ENCODE data around the gene DYNLT1.
"Not testable (repeated sequence)": the region's sequence is repeated elsewhere in the genome, so short reads cannot be mapped to it uniquely, and the experiment has no call there.

DYNLT1 gene

DNA sequence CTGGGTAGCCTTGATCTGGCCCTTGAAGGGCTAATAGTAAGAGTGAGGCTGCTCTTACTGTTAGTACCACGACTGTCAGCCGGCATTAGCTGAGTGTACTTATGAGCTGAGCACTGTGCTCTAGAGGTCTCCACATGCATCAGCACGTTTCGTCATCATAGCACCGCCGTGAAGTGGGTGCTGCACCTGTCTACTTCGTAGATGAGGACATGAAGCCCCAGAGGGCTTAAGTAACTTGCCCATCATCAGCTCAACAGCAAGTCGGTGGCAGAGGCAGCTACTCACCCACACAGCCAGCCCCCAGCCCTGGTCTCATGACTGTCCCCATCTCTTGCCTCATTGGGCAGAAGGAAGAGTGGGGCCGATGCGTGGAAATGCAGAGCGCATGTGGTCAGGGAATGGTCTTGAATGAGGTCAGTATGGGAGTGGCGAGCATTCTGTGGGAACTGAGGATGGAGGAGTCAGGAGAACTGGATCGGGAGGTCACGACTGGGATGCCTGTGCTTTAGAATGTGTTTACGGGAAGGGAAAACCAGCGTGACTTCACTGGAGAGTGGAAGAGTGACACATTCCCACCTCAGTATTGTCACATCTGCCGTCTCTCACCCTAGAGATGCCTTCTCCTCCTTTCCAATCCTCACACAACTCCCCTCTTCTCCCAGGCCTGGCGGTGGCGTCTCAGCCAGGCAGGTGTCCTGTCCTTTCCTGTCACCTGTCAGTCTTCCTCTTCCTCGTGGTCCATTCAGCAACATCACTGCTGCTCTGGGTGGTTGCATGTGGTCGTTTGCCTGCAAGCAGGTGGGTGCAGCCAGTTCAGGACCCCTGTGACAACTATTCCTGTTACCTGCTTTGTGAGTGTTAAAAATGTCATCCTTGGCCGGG, 11.3 kb upstream of the DYNLT1 start:
- ChIA-PET CTCF (no interaction called here), POLR2A (interaction anchor here (3.0 kb wide), 1 partner anchor 11 kb away, joined by 11 read pairs; the partner anchor contains the start of gene DYNLT1)
- TF ChIP-seq FOXM1 (IDR thresholded peaks at IDR 0.05; ENCODE audit: borderline replicate concordance) (no peak), NFRKB (IDR thresholded peaks at IDR 0.05) (no peak), ARNT (IDR thresholded peaks at IDR 0.05) (no peak), CTBP1 (IDR thresholded peaks at IDR 0.05; ENCODE audit: borderline replicate concordance) (no peak), LEF1 (IDR thresholded peaks at IDR 0.05; ENCODE audit: borderline replicate concordance) (no peak), BHLHE40 (IDR thresholded peaks at IDR 0.05; ENCODE audit: borderline replicate concordance) (no peak)
- TF ChIP-seq, protein P1, sequence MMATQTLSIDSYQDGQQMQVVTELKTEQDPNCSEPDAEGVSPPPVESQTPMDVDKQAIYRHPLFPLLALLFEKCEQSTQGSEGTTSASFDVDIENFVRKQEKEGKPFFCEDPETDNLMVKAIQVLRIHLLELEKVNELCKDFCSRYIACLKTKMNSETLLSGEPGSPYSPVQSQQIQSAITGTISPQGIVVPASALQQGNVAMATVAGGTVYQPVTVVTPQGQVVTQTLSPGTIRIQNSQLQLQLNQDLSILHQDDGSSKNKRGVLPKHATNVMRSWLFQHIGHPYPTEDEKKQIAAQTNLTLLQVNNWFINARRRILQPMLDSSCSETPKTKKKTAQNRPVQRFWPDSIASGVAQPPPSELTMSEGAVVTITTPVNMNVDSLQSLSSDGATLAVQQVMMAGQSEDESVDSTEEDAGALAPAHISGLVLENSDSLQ (IDR thresholded peaks at IDR 0.05), result no peak
- DNase-seq (ENCODE audit: extremely low spot score), result no peak

DNA sequence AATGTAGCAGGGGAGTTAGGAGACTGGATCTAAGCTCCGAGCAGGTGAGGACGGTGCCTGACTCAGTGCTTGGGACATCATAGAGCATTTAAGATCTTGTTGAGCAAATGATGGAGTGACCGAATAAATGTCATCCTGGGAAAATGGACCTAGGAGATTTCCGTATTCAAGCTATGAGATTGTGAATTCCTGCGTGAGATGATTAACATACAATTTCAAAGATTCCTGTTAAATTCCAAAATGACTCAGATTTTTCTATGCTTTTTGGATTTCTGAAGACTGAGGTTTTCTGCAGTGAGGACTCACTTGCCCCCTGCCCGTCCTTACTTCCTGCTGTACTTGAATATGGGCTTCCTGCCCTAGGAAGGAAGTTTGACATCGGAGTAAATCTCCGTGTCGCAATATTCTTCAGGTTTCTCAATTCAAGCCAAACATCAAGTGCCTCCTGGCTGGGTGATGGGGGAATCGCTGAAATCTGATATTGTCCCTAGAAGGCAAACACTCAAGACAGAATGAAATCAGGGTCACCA, 10.5 kb upstream of the DYNLT1 start:
- CTCF ChIA-PET, result interaction anchor here (1.0 kb wide), 1 partner anchor 10 kb away, joined by 3 read pairs; the partner anchor contains the start of gene DYNLT1

DNA sequence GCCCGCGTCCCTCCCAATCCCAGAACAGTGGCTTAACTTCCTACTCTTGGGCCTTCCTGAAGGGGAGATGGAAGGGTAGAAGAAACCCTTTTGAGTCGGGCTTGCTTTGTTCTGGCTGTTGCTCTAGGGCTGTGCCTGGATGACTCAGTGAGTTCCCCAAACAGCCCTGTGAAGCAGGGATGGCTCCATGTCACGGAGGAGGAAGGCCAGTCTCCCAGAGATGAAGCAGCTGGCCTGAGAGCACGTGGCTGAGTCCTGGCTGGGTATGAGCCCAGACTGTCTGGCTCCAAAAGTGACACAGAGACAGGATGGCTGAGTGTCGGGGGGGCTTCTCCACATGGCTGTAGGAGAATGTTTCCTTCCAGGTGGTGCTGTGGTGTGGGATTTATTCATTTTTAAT, 10.0 kb upstream of the DYNLT1 start:
- TF ChIP-seq BHLHE40 (IDR thresholded peaks at IDR 0.05; ENCODE audit: borderline replicate concordance) (no peak), FOXA1 (IDR thresholded peaks at IDR 0.05) (no peak), FOXK2 (IDR thresholded peaks at IDR 0.05) (no peak)
- ChIA-PET CTCF (interaction anchor here (1.0 kb wide), 1 partner anchor 10 kb away, joined by 3 read pairs; the partner anchor contains the start of gene DYNLT1), POLR2A (interaction anchor here (3.0 kb wide), 1 partner anchor 10 kb away, joined by 11 read pairs; the partner anchor contains the start of gene DYNLT1)
- DNase-seq (ENCODE audit: extremely low spot score), result no peak

More for the DNA sequence above, 10.5 kb upstream of the DYNLT1 start:
- TF ChIP-seq HDGF (IDR thresholded peaks at IDR 0.05; ENCODE audit: borderline replicate concordance) (no peak), ZNF384 (IDR thresholded peaks at IDR 0.05) (no peak), ELF4 (IDR thresholded peaks at IDR 0.05) (no peak), LEF1 (IDR thresholded peaks at IDR 0.05; ENCODE audit: borderline replicate concordance) (no peak), FOXK2 (IDR thresholded peaks at IDR 0.05) (no peak), CTBP1 (IDR thresholded peaks at IDR 0.05; ENCODE audit: borderline replicate concordance) (no peak), BHLHE40 (IDR thresholded peaks at IDR 0.05; ENCODE audit: borderline replicate concordance) (no peak)
- POLR2A ChIA-PET, result interaction anchor here (3.0 kb wide), 1 partner anchor 11 kb away, joined by 11 read pairs; the partner anchor contains the start of gene DYNLT1
- DNase-seq (ENCODE audit: extremely low spot score), result no peak

DNA sequence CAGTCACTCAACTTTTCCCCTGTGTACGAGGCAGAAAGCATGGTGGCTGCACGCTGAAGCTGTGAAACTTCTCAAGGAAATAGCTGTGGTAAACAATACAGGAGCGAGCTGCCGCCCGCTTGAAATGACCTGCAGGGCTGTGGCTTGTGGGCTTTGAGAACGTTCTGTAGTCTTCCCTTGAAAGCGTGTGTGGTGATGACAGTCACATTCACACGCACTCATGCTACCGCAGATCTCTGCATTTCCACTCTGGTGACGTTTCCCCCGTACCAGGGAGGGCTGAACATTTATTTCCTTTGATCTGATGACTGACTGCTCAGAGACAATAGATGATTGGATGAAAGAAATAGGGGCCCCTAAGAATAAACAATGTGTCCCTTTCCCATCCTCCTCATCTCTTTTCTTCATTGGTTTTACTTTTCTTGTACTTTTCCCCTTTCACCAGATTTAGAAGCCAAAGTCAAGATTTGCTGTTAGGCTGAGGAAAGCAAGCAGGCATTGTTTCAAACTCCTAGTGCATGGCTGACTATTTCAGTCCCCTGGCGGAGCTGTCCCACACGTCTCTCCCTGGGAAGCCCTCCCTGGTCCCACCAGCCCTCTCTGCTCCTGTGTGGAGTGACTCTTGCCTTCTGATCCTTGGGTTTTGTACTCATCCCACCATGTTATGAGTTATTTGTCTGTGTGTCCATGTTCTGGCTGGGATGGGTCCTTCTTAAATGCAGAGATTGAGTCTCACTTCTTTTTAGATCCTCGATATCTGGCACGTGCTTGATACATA, 9.2 kb upstream of the DYNLT1 start:
- DNase-seq (ENCODE audit: extremely low spot score), result no peak
- ChIA-PET POLR2A (interaction anchor here (3.0 kb wide), 1 partner anchor 9 kb away, joined by 11 read pairs; the partner anchor contains the start of gene DYNLT1), CTCF (no interaction called here)
- TF ChIP-seq LEF1 (IDR thresholded peaks at IDR 0.05; ENCODE audit: borderline replicate concordance) (no peak), ARNT (IDR thresholded peaks at IDR 0.05) (no peak), TARDBP (IDR thresholded peaks at IDR 0.05) (no peak), NFRKB (IDR thresholded peaks at IDR 0.05) (no peak), CTBP1 (IDR thresholded peaks at IDR 0.05; ENCODE audit: borderline replicate concordance) (no peak)

DNA sequence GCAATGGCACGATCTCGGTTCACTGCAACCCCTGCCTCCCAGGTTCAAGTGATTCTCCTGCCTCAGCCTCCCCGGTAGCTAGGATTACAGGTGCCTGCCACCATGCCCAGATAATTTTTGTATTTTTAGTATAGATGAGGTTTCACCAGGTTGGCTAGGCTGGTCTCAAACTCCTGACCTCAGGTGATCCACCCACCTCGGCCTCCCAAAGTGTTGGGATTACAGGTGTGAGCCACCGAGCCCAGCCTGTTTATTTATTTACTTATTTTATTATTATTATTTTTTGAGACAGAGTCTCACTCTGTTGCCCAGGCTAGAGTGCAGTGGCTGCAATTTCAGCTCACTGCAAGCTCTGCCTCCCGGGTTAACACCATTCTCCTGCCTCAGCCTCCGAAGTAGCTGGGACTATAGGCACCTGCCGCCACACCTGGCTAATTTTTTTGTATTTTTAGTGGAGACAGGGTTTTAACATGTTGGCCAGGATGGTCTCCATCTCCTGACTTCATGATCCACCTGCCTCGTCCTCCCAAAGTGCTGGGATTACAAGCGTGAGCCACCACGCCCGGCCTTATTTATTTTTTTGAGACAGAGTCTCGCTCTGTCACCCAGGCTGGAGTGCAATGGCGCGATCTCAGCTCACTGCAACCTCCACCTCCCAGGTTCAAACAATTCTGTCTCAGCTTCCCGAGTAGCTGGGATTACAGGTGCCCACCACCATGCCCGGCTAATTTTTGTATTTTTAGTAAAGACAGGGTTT, 7.6 kb upstream of the DYNLT1 start:
- POLR2A ChIA-PET; DNase-seq (ENCODE audit: extremely low spot score): not testable (repeated sequence)
- CTCF ChIA-PET, result interaction anchor here (1.1 kb wide), 1 partner anchor 52 kb away, joined by 6 read pairs; no protein-coding TSS in a partner anchor

DNA sequence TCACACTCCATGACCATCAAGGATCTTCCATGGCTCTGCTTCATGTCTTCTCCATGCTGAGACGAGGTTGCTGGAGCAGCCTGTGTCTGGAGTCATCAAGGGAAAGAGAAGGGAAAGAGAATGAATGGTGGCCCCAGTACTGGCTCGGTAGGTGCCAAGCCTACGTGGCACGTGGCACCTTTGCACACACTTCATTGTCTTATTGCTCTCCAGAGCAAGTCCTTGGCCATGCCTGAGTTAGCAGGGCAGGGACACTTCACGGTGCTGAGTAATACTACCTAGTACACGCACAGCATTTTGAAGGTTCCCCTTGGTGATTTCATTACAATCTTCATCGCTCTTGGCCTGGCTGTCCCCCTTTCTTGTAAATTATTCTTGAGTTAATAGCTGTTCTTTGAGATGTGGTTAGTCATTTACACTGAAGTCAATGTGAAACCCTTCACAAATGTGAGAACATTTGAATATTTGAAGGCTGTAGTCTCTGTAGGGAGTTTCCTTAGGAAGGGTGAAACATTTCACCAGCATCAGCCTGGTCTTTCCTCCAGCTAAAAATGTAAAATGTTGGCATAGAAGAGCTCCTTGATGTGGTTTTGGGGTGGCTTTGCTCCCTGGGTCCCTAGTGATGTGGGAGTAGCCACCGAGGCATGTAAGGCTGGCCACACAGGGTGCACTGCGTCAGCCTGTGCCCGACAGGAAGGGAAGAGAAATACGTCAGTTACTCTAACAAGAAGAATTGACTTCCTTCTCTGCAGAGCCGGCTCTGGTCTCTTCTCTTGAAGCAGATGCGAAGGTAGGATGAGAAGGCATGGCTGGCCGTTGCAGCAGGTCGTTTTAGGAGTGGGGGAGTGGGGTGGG, 5.0 kb upstream of the DYNLT1 start, which contains the start of gene SYTL3:
Gene SYTL3, plus strand, starts transcription at position 766 of the 855 bp plus-strand sequence. CDS start 13,215 bp downstream, outside the sequence.
- ChIA-PET CTCF (interaction anchor here (1.2 to 3.2 kb wide), 2 partner anchors 10 to 20 kb away, joined by 4 to 12 read pairs; no protein-coding TSS in a partner anchor), POLR2A (interaction anchor here (0.6 kb wide), 1 partner anchor 1566 kb away, joined by 3 read pairs; no protein-coding TSS in a partner anchor)
- no peak for DNase-seq (ENCODE audit: extremely low spot score)
- TF ChIP-seq FOXA1 (IDR thresholded peaks at IDR 0.05), result no peak
- no peak for TF ChIP-seq BHLHE40 (IDR thresholded peaks at IDR 0.05; ENCODE audit: borderline replicate concordance)
- TF ChIP-seq ELF4 (IDR thresholded peaks at IDR 0.05), result no peak
- no peak for TF ChIP-seq FOXM1 (IDR thresholded peaks at IDR 0.05; ENCODE audit: borderline replicate concordance)
- TF ChIP-seq TARDBP (IDR thresholded peaks at IDR 0.05), result no peak
- TF ChIP-seq SUZ12 (IDR thresholded peaks at IDR 0.05), result no peak
- no peak for TF ChIP-seq L3MBTL2 (conservative IDR thresholded peaks at IDR 0.05)
- no peak for TF ChIP-seq ZNF384 (IDR thresholded peaks at IDR 0.05)
- TF ChIP-seq LEF1 (IDR thresholded peaks at IDR 0.05; ENCODE audit: borderline replicate concordance), result no peak
- no peak for TF ChIP-seq HDGF (IDR thresholded peaks at IDR 0.05; ENCODE audit: borderline replicate concordance)
- TF ChIP-seq ARNT (IDR thresholded peaks at IDR 0.05), result no peak
- TF ChIP-seq, protein P1 (IDR thresholded peaks at IDR 0.05), result no peak
- TF ChIP-seq SP1 (IDR thresholded peaks at IDR 0.05), result no peak
- TF ChIP-seq NFRKB (IDR thresholded peaks at IDR 0.05), result no peak

All from HEK293T (cell line).